ENCODE data around the gene CNTNAP2. TPM values are rescaled to one million over a fixed set of nuclear protein-coding genes. Genes with fewer than 3 reads are reported as not detected.

Gene CNTNAP2
- total and polyA plus RNA-seq, 8 donors = 0.09 to 1.1 (median 0.38) TPM

DNA sequence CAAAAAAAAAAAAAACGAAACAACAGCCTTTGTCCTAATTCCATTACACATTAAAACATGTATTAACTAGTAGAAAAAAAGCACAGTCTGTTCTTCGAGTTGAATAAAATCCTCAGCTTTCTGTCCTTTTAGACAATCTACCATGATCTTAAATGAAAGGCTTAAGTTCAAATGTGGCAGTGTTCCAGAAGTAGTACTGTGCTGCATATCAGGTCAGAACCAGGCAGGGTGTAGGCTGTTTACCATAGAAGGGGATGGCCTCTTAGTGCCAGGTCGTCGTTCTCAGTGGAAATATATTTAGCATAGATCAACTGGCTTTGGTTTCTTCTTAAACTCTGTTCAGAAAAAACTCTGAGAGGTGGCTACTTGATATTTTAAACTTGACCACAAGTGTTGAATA, 612.0 kb downstream of the CNTNAP2 start:
- intact Hi-C loops (cut with DNase I) = no loop called here
- Histone ChIP-seq H3K27me3 (no peaks in the 10 kb centered on the region), H3K36me3 (no peaks in the 10 kb centered on the region), H3K9me3 (no peaks in the 10 kb centered on the region), H3K27ac (no peak overlapping the region), H3K4me1 (no peaks in the 10 kb centered on the region), H3K4me3 (no peak overlapping the region)
- DNase-seq = no peak
- TF ChIP-seq, protein P1, sequence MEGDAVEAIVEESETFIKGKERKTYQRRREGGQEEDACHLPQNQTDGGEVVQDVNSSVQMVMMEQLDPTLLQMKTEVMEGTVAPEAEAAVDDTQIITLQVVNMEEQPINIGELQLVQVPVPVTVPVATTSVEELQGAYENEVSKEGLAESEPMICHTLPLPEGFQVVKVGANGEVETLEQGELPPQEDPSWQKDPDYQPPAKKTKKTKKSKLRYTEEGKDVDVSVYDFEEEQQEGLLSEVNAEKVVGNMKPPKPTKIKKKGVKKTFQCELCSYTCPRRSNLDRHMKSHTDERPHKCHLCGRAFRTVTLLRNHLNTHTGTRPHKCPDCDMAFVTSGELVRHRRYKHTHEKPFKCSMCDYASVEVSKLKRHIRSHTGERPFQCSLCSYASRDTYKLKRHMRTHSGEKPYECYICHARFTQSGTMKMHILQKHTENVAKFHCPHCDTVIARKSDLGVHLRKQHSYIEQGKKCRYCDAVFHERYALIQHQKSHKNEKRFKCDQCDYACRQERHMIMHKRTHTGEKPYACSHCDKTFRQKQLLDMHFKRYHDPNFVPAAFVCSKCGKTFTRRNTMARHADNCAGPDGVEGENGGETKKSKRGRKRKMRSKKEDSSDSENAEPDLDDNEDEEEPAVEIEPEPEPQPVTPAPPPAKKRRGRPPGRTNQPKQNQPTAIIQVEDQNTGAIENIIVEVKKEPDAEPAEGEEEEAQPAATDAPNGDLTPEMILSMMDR (IDR thresholded peaks at IDR 0.05) = no peak
- no peak for ATAC-seq
- no peak for FAIRE-seq
- WGBS, 2 donors = 61% methylated on average over 4 of the region's 4 CpGs

DNA sequence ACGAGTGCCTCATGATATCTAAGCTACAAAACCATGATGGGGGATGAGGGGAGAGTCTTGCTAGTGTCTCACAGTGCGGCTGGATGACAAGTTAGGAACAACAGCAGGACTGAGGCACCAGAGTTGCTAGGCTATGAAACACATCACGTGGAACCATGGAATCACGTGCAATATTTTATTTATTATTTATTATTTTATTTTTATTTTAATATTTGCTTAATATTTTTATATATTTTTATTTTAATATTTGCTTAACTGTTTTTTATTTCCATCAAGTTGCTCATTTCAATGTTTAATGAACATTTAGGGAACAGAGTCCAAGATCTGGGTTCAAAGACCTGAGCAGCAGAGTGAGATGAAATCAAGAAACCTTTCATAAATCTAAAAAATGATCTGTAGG, 614.6 kb downstream of the CNTNAP2 start:
- Histone ChIP-seq H3K4me3 (no peak overlapping the region), H3K4me1 (no peaks in the 10 kb centered on the region), H3K27me3 (no peaks in the 10 kb centered on the region), H3K27ac (no peak overlapping the region), H3K9me3 (no peaks in the 10 kb centered on the region), H3K36me3 (no peaks in the 10 kb centered on the region)
- 90 to 93% methylated on average over 4 of the region's 4 CpGs for WGBS, 2 donors
- TF ChIP-seq, protein P1 (IDR thresholded peaks at IDR 0.05) = no peak
- no peak for ATAC-seq
- FAIRE-seq = no peak
- DNase-seq = no peak
- intact Hi-C loops (cut with DNase I) = no loop called here

DNA sequence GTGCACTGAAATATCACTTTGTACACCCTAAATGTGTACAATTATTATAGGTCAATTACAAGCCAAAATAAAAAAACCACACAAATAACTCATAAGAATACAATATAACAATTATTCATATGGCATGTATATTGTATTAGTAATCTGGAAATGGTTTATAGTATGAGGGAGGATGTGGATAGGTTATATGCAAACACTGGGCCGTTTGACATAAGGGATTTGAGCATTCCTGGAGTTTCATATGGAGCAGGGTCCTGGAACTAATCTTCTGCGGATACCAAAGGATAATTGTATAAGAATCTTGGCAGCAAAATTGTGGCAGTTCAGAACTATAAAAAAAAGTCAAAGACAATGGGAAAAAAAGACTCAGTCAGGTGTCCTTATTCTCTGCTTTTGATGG, 619.4 kb downstream of the CNTNAP2 start:
- Histone ChIP-seq H3K27me3 (no peaks in the 10 kb centered on the region), H3K4me1 (no peaks in the 10 kb centered on the region), H3K9me3 (no peaks in the 10 kb centered on the region), H3K4me3 (no peak overlapping the region), H3K27ac (no peak overlapping the region), H3K36me3 (no peaks in the 10 kb centered on the region)
- intact Hi-C loops (cut with DNase I) = no loop called here
- TF ChIP-seq, protein P1 (IDR thresholded peaks at IDR 0.05) = no peak
- ATAC-seq (no peak), FAIRE-seq (no peak), DNase-seq (no peak)
- 65 to 75% methylated on average over 2 of the region's 2 CpGs for WGBS, 2 donors

DNA sequence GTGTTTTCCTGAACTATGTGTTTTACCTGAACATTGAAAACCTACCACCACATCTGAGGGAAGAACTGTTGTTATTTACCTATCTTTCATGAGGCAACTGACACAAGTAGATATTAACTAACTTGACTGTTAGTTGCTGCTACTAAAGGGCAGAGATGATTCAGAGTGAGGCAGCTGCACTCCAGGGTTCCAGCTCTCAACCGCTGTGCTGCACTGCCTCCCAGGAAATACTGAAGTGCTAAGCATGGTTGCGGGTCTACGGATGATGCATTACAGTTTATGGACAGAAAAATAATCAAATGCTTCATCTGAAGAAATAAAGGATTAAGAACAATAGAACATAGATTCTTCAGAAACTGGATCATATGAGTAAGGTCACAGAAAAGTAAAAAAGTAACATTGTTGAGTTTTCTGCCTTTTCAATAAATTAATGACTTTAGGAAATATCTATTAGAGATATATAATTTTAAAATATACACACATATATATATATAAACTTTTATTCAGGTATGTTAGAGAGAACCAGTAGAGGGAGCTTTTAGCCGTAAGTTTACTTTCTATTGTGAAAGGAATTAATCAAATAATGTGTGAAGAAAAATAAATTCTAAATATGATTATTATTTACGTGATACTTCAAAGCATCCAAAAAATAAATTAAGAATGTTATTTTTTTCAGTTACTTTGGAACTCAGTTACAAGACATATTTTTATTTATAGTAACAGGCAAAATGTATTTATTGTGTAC, 620.0 kb downstream of the CNTNAP2 start:
- Histone ChIP-seq H3K9me3 (no peaks in the 10 kb centered on the region), H3K27ac (no peak overlapping the region), H3K4me1 (no peaks in the 10 kb centered on the region), H3K27me3 (no peaks in the 10 kb centered on the region), H3K36me3 (no peaks in the 10 kb centered on the region), H3K4me3 (no peak overlapping the region)
- ATAC-seq (no peak), DNase-seq (no peak), FAIRE-seq (peak; percentile 53)
- intact Hi-C loops (cut with DNase I) = no loop called here
- WGBS, 2 donors = 46 to 64% methylated on average over 5 of the region's 5 CpGs
- TF ChIP-seq, protein P1 (IDR thresholded peaks at IDR 0.05) = peak in 1 of 4 donors; percentile 20

DNA sequence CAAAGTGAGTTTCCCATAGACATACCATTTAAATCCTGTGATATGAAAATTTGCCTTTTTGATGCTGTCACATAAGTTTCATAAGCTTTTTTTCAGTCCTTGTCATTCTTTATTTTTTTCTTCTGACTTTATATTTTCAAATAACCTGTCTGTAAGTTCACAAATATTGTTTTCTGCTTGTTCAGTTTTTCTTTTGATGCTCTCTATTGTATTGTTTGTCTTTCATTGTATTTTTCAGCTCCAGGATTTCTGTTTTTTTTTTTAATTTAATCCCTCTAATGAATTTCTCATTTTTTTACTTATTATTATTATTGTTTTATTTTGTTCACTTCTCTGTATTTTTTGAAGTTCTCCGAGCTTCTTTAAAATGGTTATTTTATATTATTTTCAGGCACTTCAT, 623.4 kb downstream of the CNTNAP2 start:
- Histone ChIP-seq H3K4me1 (no peaks in the 10 kb centered on the region), H3K27ac (no peak overlapping the region), H3K36me3 (no peaks in the 10 kb centered on the region), H3K4me3 (no peak overlapping the region), H3K27me3 (no peaks in the 10 kb centered on the region), H3K9me3 (no peaks in the 10 kb centered on the region)
- WGBS, 2 donors = 100% methylated on average over 1 of the region's 1 CpG
- DNase-seq = no peak
- intact Hi-C loops (cut with DNase I) = no loop called here
- TF ChIP-seq, protein P1 (IDR thresholded peaks at IDR 0.05) = no peak
- no peak for FAIRE-seq
- ATAC-seq = no peak
